Natural killer cell (primary cell): ENCODE data around the gene ZNF761. TPM values are rescaled to one million over a fixed set of nuclear protein-coding genes. Genes with fewer than 3 reads are reported as not detected.

Experiments
- ATAC-seq, 3 donors: fragments of 150-1000 bp in 2 of 3; fragments of 200-7000 bp in 1 of 3; cut with Tn5 transposase; 1 replicate in 1 of 3; 2 replicates in 2 of 3; pipeline ENCODE4 v1.10.0; 2021; ENCODE audit warnings: mild to moderate bottlenecking in 2 of 3, moderate library complexity in 2 of 3
- DNase-seq, 2 donors: peaks; one replicate each; pipeline versions ENCODE4 v3.0.0 to v3.0.0-alpha.2; 2013 to 2021; ENCODE audit warnings: mixed read lengths in 1 of 2
- H3K27ac ChIP-seq: one replicate; pipeline ENCODE4 v1.5.1; 2013; ENCODE audit warnings: mild to moderate bottlenecking, low read length
- H3K27me3 ChIP-seq: one replicate; pipeline ENCODE4 v1.6.1; 2013; ENCODE audit warnings: low read length; ENCODE audit not compliant: control insufficient read depth, insufficient read depth
- H3K36me3 ChIP-seq: one replicate; pipeline ENCODE4 v1.6.1; 2013; ENCODE audit warnings: low read length; ENCODE audit not compliant: control insufficient read depth, insufficient read depth
- H3K4me1 ChIP-seq: one replicate; pipeline ENCODE4 v1.6.1; 2013; ENCODE audit warnings: low read length; ENCODE audit not compliant: control insufficient read depth, insufficient read depth
- H3K4me3 ChIP-seq: one replicate; pipeline ENCODE4 v1.5.1; 2013; ENCODE audit warnings: low read length
- H3K9me3 ChIP-seq: one replicate; pipeline ENCODE4 v1.6.1; 2013; ENCODE audit warnings: low read length; ENCODE audit not compliant: control insufficient read depth, insufficient read depth
- H3K27ac Mint-ChIP-seq, 2 donors: one replicate each; pipeline ENCODE4 v1.8.0; 2022; ENCODE audit warnings: mild to moderate bottlenecking in 2 of 2, mixed read lengths in 2 of 2, moderate library complexity in 1 of 2
- H3K27me3 Mint-ChIP-seq, 2 donors: one replicate each; pipeline ENCODE4 v1.8.0; 2022; ENCODE audit warnings: low read depth in 2 of 2, mixed read lengths in 2 of 2
- H3K36me3 Mint-ChIP-seq: one replicate; pipeline ENCODE4 v1.8.0; 2022; ENCODE audit warnings: mixed read lengths
- H3K4me1 Mint-ChIP-seq, 2 donors: one replicate each; pipeline ENCODE4 v1.8.0; 2022; ENCODE audit warnings: mixed read lengths in 2 of 2
- H3K4me3 Mint-ChIP-seq: one replicate; pipeline ENCODE4 v1.8.0; 2022; ENCODE audit warnings: mild to moderate bottlenecking, moderate library complexity, mixed read lengths
- H3K9me3 Mint-ChIP-seq, 2 donors: one replicate each; pipeline ENCODE4 v1.8.0; 2022; ENCODE audit warnings: mixed read lengths in 2 of 2
- WGBS: methylation state at CpG from one replicate; pipeline ENCODE4 v1.1.7; 2013; ENCODE audit warnings: missing lambda C conversion rate; ENCODE audit not compliant: insufficient coverage; 5-methylcytosine and 5-hydroxymethylcytosine counted together
- intact Hi-C: fragments of 100-400 bp; cut with micrococcal nuclease; formaldehyde crosslinking; loops from one replicate; pipeline ENCODE4 v1.14.2; 2022
- total RNA-seq, 4 donors: library from RNA; stranded (reverse); fragments of 120-200 nt in 1 of 4; gene quantifications; one replicate each; pipeline versions ENCODE4 v1.2.3 to v1.2.4, GENCODE V29; 2013 to 2022
- TF ChIP-seq, protein P1 (sequence below): fragments of 200-600 bp; IDR thresholded peaks from one replicate; pipeline ENCODE4 v1.8.0; 2022; ENCODE audit warnings: antibody characterized with exemption

Gene ZNF761
- total RNA-seq = 1 to 10 TPM; 6.8 to 8.9 (median 8.5) TPM
- 18.9 TPM for total RNA-seq (2013)

GRCh38 chr19:53431399-53432087 lies at the start of gene ZNF761:
Gene ZNF761 (plus strand): TSS chr19:53431984. CDS start chr19:53447269, 15,285 bp downstream.
- Histone ChIP-seq H3K4me3 (peak within 1 kb of the TSS; percentile 77), H3K36me3 (peaks cover 8% of the 10 kb centered on the region), H3K27me3 (no peaks in the 10 kb centered on the region), H3K9me3 (no peaks in the 10 kb centered on the region), H3K4me1 (peaks cover 14% of the 10 kb centered on the region), H3K27ac (peak within 1 kb of the TSS; percentile 77)
- 1% methylated on average over 46 of the region's 46 CpGs for WGBS
- Mint-ChIP-seq H3K9me3 (no peaks in the 10 kb centered on the region), H3K4me3 (peak within 1 kb of the TSS; percentile 95), H3K36me3 (peaks cover 8% of the 10 kb centered on the region), H3K27ac (peak within 1 kb of the TSS; percentile 90 to 92), H3K4me1 (peaks cover 27 to 32% of the 10 kb centered on the region in 2 donors), H3K27me3 (no peaks in the 10 kb centered on the region)
- ATAC-seq = peak; percentile 98 to 100 (median 99)
- peak; percentile 98 to 99 for DNase-seq
- intact Hi-C loops = loop anchor here (2.0 to 5.0 kb wide), 2 partner anchors 35 to 234 kb away; partner anchors contain the start of gene ZNF813
- TF ChIP-seq, protein P1, sequence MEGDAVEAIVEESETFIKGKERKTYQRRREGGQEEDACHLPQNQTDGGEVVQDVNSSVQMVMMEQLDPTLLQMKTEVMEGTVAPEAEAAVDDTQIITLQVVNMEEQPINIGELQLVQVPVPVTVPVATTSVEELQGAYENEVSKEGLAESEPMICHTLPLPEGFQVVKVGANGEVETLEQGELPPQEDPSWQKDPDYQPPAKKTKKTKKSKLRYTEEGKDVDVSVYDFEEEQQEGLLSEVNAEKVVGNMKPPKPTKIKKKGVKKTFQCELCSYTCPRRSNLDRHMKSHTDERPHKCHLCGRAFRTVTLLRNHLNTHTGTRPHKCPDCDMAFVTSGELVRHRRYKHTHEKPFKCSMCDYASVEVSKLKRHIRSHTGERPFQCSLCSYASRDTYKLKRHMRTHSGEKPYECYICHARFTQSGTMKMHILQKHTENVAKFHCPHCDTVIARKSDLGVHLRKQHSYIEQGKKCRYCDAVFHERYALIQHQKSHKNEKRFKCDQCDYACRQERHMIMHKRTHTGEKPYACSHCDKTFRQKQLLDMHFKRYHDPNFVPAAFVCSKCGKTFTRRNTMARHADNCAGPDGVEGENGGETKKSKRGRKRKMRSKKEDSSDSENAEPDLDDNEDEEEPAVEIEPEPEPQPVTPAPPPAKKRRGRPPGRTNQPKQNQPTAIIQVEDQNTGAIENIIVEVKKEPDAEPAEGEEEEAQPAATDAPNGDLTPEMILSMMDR = peak; percentile 36

DNA sequence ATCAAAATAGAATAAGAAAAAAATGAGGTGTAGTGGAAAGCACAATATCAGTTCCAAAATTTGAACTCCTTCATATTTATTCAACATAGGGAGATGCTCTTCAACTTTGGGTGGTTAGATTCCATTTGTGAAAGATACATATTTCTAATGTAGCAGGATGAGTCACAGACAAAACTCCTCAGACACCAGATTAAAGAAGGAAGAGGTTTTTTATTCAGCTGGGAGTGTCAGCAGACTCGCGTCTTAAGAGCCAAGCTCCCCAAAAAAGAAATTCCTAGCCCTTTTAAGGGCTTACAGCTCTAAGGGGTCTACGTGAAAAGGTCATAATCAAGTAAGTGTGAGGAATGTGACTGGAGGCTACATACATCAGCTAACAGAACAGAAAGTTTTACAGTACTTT lies 43.6 kb upstream of the ZNF761 start:
- no peak for ATAC-seq
- Mint-ChIP-seq H3K9me3 (peaks cover 6 to 20% of the 10 kb centered on the region in 2 donors), H3K36me3 (peaks cover 37% of the 10 kb centered on the region)

DNA sequence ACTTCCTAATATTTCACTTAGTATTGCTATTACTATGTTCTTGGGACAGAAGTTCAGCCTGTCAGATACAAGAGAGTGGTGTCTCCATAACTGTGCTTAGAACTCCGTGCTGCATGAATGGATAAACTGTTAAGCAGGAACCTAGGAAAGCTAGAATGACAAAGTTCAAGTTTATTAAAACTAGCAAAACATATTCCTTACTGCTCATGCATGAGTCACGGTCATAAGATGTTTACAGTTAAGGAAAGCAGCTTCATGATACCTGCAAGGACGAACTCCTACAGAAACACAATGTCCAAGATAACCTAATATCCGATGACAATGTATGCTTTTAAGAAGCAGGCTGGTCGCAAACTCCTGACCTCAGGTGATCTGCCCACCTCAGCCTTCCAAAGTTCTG lies 42.9 kb upstream of the ZNF761 start:
- peaks cover 6 to 20% of the 10 kb centered on the region in 2 donors for H3K9me3 Mint-ChIP-seq
- 98% methylated on average over 5 of the region's 5 CpGs for WGBS
- no peaks in the 10 kb centered on the region for H3K4me1 ChIP-seq
- H3K36me3 Mint-ChIP-seq = peaks cover 30% of the 10 kb centered on the region
- DNase-seq (no peak), ATAC-seq (no peak)
- no peaks in the 10 kb centered on the region for H3K27me3 Mint-ChIP-seq
- H3K27ac Mint-ChIP-seq = no peak overlapping the region
- peaks cover 0 to 3% of the 10 kb centered on the region in 2 donors for H3K4me1 Mint-ChIP-seq
- no peak overlapping the region for H3K27ac ChIP-seq
- H3K27me3 ChIP-seq = no peaks in the 10 kb centered on the region
- H3K36me3 ChIP-seq = no peaks in the 10 kb centered on the region
- H3K4me3 Mint-ChIP-seq = no peak overlapping the region
- no peak overlapping the region for H3K4me3 ChIP-seq
- intact Hi-C loops = no loop called here
- TF ChIP-seq, protein P1 = no peak
- H3K9me3 ChIP-seq = peaks cover 59% of the 10 kb centered on the region

More for the DNA sequence above, 43.6 kb upstream of the ZNF761 start:
- 100% methylated on average over 2 of the region's 3 CpGs for WGBS
- Histone ChIP-seq H3K9me3 (peaks cover 65% of the 10 kb centered on the region), H3K27me3 (no peaks in the 10 kb centered on the region), H3K4me3 (no peak overlapping the region), H3K4me1 (no peaks in the 10 kb centered on the region), H3K27ac (no peak overlapping the region), H3K36me3 (no peaks in the 10 kb centered on the region)
- H3K4me1 Mint-ChIP-seq = peaks cover 0 to 3% of the 10 kb centered on the region in 2 donors
- H3K27ac Mint-ChIP-seq = no peak overlapping the region
- DNase-seq = no peak
- no peak overlapping the region for H3K4me3 Mint-ChIP-seq
- intact Hi-C loops = no loop called here
- no peaks in the 10 kb centered on the region for H3K27me3 Mint-ChIP-seq
- TF ChIP-seq, protein P1 = no peak
